Colonic mucosa (tissue), 4 donors: ENCODE measurements around the gene PAX5. TPM values are rescaled to one million over a fixed set of nuclear protein-coding genes. Genes with fewer than 3 reads are reported as not detected.

Experiments
- DNase-seq: peaks from one replicate; pipeline ENCODE4 v3.0.0-alpha.2; 2020
- H3K27ac ChIP-seq: fragments of 200-600 bp; one replicate; pipeline ENCODE4 v1.8.0; 2021
- H3K27me3 ChIP-seq: fragments of 200-600 bp; one replicate; pipeline ENCODE4 v1.8.0; 2021
- H3K36me3 ChIP-seq: fragments of 200-600 bp; one replicate; pipeline ENCODE4 v1.8.0; 2021
- H3K4me1 ChIP-seq: fragments of 200-600 bp; one replicate; pipeline ENCODE4 v1.8.0; 2021; ENCODE audit warnings: mild to moderate bottlenecking
- H3K4me3 ChIP-seq: fragments of 200-600 bp; one replicate; pipeline ENCODE4 v1.8.0; 2021
- H3K9ac ChIP-seq, 2 donors: one replicate each; pipeline ENCODE4 v1.7.0; 2013; ENCODE audit warnings: control low read depth in 2 of 2, low read depth in 2 of 2, low read length in 2 of 2
- H3K9me3 ChIP-seq: fragments of 200-600 bp; one replicate; pipeline ENCODE4 v1.8.0; 2021
- CTCF ChIP-seq: fragments of 200-600 bp; IDR thresholded peaks from one replicate; pipeline ENCODE4 v1.8.0; 2022; ENCODE audit warnings: antibody characterized with exemption, mild to moderate bottlenecking
- intact Hi-C: fragments of 100-400 bp; cut with DNase I; formaldehyde crosslinking; loops from one replicate; pipeline ENCODE4 v1.14.1; 2022
- total RNA-seq, 2 donors: library from RNA; stranded (reverse); fragmentation: NEBNext Ultra II Directional in 1 of 2; extraction: Animal tissue kit (Norgen Biotek cat#: 25700) in 1 of 2; gene quantifications; one replicate each; pipeline ENCODE4 v1.2.1, GENCODE V29; 2021
- donor health status: healthy.
- donor health status: DM: no; HTN: no; CAD: no.
- donor health status: DM: no; HTN: no; CAD: no.

PAX5 gene
- total RNA-seq, 2 donors from 2014 or later, result 0.08 to 0.32 TPM

GRCh38 chr9:36968574-36969215 is 65.4 kb downstream of the PAX5 start:
- intact Hi-C loops, result no loop called here
- Histone ChIP-seq H3K27me3 (no peaks in the 10 kb centered on the region), H3K36me3 (no peaks in the 10 kb centered on the region), H3K27ac (no peak overlapping the region), H3K4me3 (no peak overlapping the region), H3K9ac (no peak overlapping the region), H3K4me1 (no peaks in the 10 kb centered on the region), H3K9me3 (no peaks in the 10 kb centered on the region)
- TF ChIP-seq CTCF, result no peak
- DNase-seq, result no peak

GRCh38 chr9:36967997-36968396 is 66.1 kb downstream of the PAX5 start:
- Histone ChIP-seq H3K27me3 (no peaks in the 10 kb centered on the region), H3K4me3 (no peak overlapping the region), H3K9ac (no peak overlapping the region), H3K9me3 (no peaks in the 10 kb centered on the region), H3K36me3 (no peaks in the 10 kb centered on the region), H3K27ac (no peak overlapping the region), H3K4me1 (no peaks in the 10 kb centered on the region)
- DNase-seq, result no peak
- TF ChIP-seq CTCF, result no peak
- intact Hi-C loops, result no loop called here

- DNase-seq, result no peak
- Histone ChIP-seq H3K27me3 (no peaks in the 10 kb centered on the region), H3K27ac (no peak overlapping the region), H3K36me3 (no peaks in the 10 kb centered on the region), H3K9ac (no peak overlapping the region), H3K9me3 (no peaks in the 10 kb centered on the region), H3K4me1 (no peaks in the 10 kb centered on the region), H3K4me3 (no peak overlapping the region)
- TF ChIP-seq CTCF, result no peak
- intact Hi-C loops, result no loop called here
These were observed 67.5 kb downstream of the PAX5 start for GRCh38 chr9:36966371-36967097.

GRCh38 chr9:36964791-36965190 is 69.3 kb downstream of the PAX5 start:
- no peak for DNase-seq
- Histone ChIP-seq H3K4me1 (no peaks in the 10 kb centered on the region), H3K27ac (no peak overlapping the region), H3K4me3 (no peak overlapping the region), H3K36me3 (no peaks in the 10 kb centered on the region), H3K9me3 (no peaks in the 10 kb centered on the region), H3K9ac (no peak overlapping the region), H3K27me3 (no peaks in the 10 kb centered on the region)
- no peak for TF ChIP-seq CTCF
- intact Hi-C loops, result no loop called here

GRCh38 chr9:36963346-36963745 is 70.7 kb downstream of the PAX5 start:
- no peaks in the 10 kb centered on the region for H3K27me3 ChIP-seq
- no peak overlapping the region for H3K27ac ChIP-seq
- no peak for DNase-seq
- H3K9ac ChIP-seq, result no peak overlapping the region
- H3K4me3 ChIP-seq, result no peak overlapping the region
- H3K9me3 ChIP-seq, result no peaks in the 10 kb centered on the region
- H3K4me1 ChIP-seq, result no peaks in the 10 kb centered on the region
- no peaks in the 10 kb centered on the region for H3K36me3 ChIP-seq
- intact Hi-C loops, result no loop called here
- TF ChIP-seq CTCF, result no peak
